Left lung (tissue), 10 donors: ENCODE data around the gene RHOC. TPM values are rescaled to one million over a fixed set of nuclear protein-coding genes. Genes with fewer than 3 reads are reported as not detected.

Experiments
- ATAC-seq: fragments of 200-7000 bp; cut with Tn5 transposase; one replicate; pipeline ENCODE4 v1.9.1; 2020; ENCODE audit warnings: moderate library complexity
- DNase-seq, 4 donors: peaks; one replicate each; pipeline ENCODE4 v3.0.0-alpha.2; 2013 to 2020
- H3K27ac ChIP-seq, 2 donors: fragments of 200-600 bp; sonication (generic) in 1 of 2; one replicate each; pipeline versions ENCODE4 v1.5.0 to v1.8.0; 2020 to 2021
- H3K27me3 ChIP-seq, 2 donors: fragments of 200-600 bp; sonication (generic) in 1 of 2; one replicate each; pipeline versions ENCODE4 v1.5.0 to v1.8.0; 2020 to 2021
- H3K36me3 ChIP-seq, 2 donors: fragments of 200-600 bp; sonication (generic) in 1 of 2; one replicate each; pipeline versions ENCODE4 v1.5.0 to v1.8.0; 2020 to 2021
- H3K4me1 ChIP-seq, 2 donors: fragments of 200-600 bp; one replicate each; pipeline ENCODE4 v1.8.0; 2021
- H3K4me3 ChIP-seq, 2 donors: fragments of 200-600 bp; sonication (generic) in 1 of 2; one replicate each; pipeline versions ENCODE4 v1.5.0 to v1.8.0; 2020 to 2021; ENCODE audit warnings: mild to moderate bottlenecking in 1 of 2
- H3K9me3 ChIP-seq, 2 donors: fragments of 200-600 bp; sonication (generic) in 1 of 2; one replicate each; pipeline versions ENCODE4 v1.5.0 to v1.8.0; 2020 to 2021
- CTCF ChIP-seq, 2 donors: fragments of 200-600 bp; sonication (generic) in 1 of 2; IDR thresholded peaks; one replicate each; pipeline versions ENCODE4 v1.5.0 to v1.8.0; 2021; ENCODE audit warnings: antibody characterized with exemption in 2 of 2
- intact Hi-C, 2 donors: fragments of 100-400 bp; cut with DNase I; formaldehyde crosslinking; loops; one replicate each; pipeline versions ENCODE4 v1.11.2 to v1.14.2; 2022
- polyA plus RNA-seq, 6 donors: library from polyadenylated mRNA; unstranded; fragments of 120-200 nt; gene quantifications; one replicate each; pipeline ENCODE4 v1.2.1, GENCODE V29; 2013; ENCODE audit not compliant: insufficient read length in 6 of 6
- total RNA-seq, 2 donors: library from RNA; stranded (reverse); fragmentation: NEBNext Ultra II Directional; extraction: Animal tissue kit (Norgen Biotek cat#: 25700); gene quantifications; one replicate each; pipeline ENCODE4 v1.2.1, GENCODE V29; 2021
- donor health status: DM: no; HTN: yes; CAD: no.
- donor health status: DM: no; HTN: no; CAD: no.

RHOC gene
- total and polyA plus RNA-seq, 8 donors, result 195 to 259 (median 208) TPM

- H3K27ac ChIP-seq, result no peak overlapping the region
- H3K27me3 ChIP-seq, result peaks cover 0 to 26% of the 10 kb centered on the region in 2 donors
- DNase-seq, result no peak
- intact Hi-C loops, result loop anchor here in 1 of 2 donors (10.0 kb wide), 2 partner anchors 83 to 313 kb away; partner anchors contain the start of gene CTTNBP2NL
- peaks cover 26 to 37% of the 10 kb centered on the region in 2 donors for H3K4me1 ChIP-seq
- H3K36me3 ChIP-seq, result peaks cover 0 to 2% of the 10 kb centered on the region in 2 donors
- no peak for TF ChIP-seq CTCF (IDR thresholded peaks at IDR 0.05)
- no peaks in the 10 kb centered on the region for H3K9me3 ChIP-seq
- ATAC-seq, result no peak
- no peak overlapping the region for H3K4me3 ChIP-seq
Measured at GRCh38 chr1:112708002-112708448, 1.1 kb upstream of the RHOC start.

- intact Hi-C loops, result loop anchor here in 1 of 2 donors (10.0 kb wide), 2 partner anchors 83 to 313 kb away; partner anchors contain the start of gene CTTNBP2NL
Measured at GRCh38 chr1:112707221-112708001, 484 bp upstream of the RHOC start.

GRCh38 chr1:112704934-112705627 is 1.8 kb downstream of the RHOC start:
- peaks cover 43 to 65% of the 10 kb centered on the region in 2 donors for H3K4me1 ChIP-seq
- peak overlapping the region; percentile 33 to 91 for H3K4me3 ChIP-seq
- TF ChIP-seq CTCF (IDR thresholded peaks at IDR 0.05), result no peak
- H3K27ac ChIP-seq, result peak overlapping the region; percentile 60 to 89
- DNase-seq (peak; percentile 85 to 97 (median 89)), ATAC-seq (peak; percentile 72)
- peaks cover 0 to 24% of the 10 kb centered on the region in 2 donors for H3K36me3 ChIP-seq
- intact Hi-C loops, result loop anchor here in 1 of 2 donors (10.0 kb wide), 2 partner anchors 80 to 310 kb away; partner anchors contain the start of gene CTTNBP2NL
- no peaks in the 10 kb centered on the region for H3K9me3 ChIP-seq
- H3K27me3 ChIP-seq, result peaks cover 0 to 26% of the 10 kb centered on the region in 2 donors

More at GRCh38 chr1:112707221-112708001, 484 bp upstream of the RHOC start:
- peaks cover 0 to 8% of the 10 kb centered on the region in 2 donors for H3K36me3 ChIP-seq
- peaks cover 0 to 26% of the 10 kb centered on the region in 2 donors for H3K27me3 ChIP-seq
- no peaks in the 10 kb centered on the region for H3K9me3 ChIP-seq
- ATAC-seq, result peak; percentile 83
- H3K4me1 ChIP-seq, result peaks cover 29 to 43% of the 10 kb centered on the region in 2 donors
- peak; percentile 83 to 96 (median 90) for DNase-seq
- peak overlapping the region; percentile 87 to 93 for H3K27ac ChIP-seq
- H3K4me3 ChIP-seq, result peak overlapping the region; percentile 91 to 96
- peak; percentile 88 to 91 for TF ChIP-seq CTCF (IDR thresholded peaks at IDR 0.05)

GRCh38 chr1:112704391-112704933 is 2.5 kb downstream of the RHOC start:
- Histone ChIP-seq H3K27ac (peak overlapping the region; percentile 60 to 74), H3K9me3 (no peaks in the 10 kb centered on the region), H3K36me3 (peaks cover 0 to 31% of the 10 kb centered on the region in 2 donors), H3K4me1 (peaks cover 47 to 71% of the 10 kb centered on the region in 2 donors), H3K27me3 (peaks cover 0 to 26% of the 10 kb centered on the region in 2 donors), H3K4me3 (peak overlapping the region; percentile 17 to 91)
- intact Hi-C loops, result loop anchor here in 1 of 2 donors (10.0 kb wide), 2 partner anchors 80 to 310 kb away; partner anchors contain the start of gene CTTNBP2NL
- DNase-seq, result no peak
- TF ChIP-seq CTCF (IDR thresholded peaks at IDR 0.05), result no peak
- no peak for ATAC-seq
